GM21528 (cell line): Measurements from ENCODE around the gene GSG1L2.

Experiments used
- ATAC-seq: cut with Tn5 transposase; IDR thresholded peaks from one replicate; pipeline ENCODE4 v1.9.1; 2021; ENCODE audit warnings: mild to moderate bottlenecking, moderate library complexity; ENCODE audit not compliant: unreplicated experiment, low FRiP score

The GSG1L2 gene

DNA sequence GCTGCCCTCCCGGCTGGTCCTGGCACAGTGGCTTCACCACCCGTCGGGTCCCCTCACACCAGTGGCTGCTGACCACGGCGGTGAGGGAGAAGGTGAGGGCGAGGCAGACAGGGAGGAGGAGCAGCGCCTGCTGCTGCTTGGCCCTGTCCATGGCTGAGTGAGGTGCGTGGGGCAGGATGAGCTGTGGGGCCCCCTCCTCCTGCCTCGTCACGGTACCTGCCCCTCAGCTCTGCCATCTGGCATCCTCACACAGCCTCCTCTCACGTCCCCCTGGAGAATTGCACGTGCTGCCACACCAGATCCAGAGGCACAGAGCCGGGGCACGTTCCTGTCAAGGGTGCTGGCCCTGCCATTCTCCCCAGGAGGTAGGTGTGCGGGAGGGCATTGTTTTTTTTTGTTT, at the start of gene GSG1L2:
Gene GSG1L2, minus strand, starts transcription at position 159 of the 400 bp plus-strand sequence. Its CDS starts 8 bp downstream, at position 151.
- ATAC-seq: no peak

GRCh38 chr17:9868552-9868951, 46.7 kb upstream of the GSG1L2 start:
- ATAC-seq: no peak

DNA sequence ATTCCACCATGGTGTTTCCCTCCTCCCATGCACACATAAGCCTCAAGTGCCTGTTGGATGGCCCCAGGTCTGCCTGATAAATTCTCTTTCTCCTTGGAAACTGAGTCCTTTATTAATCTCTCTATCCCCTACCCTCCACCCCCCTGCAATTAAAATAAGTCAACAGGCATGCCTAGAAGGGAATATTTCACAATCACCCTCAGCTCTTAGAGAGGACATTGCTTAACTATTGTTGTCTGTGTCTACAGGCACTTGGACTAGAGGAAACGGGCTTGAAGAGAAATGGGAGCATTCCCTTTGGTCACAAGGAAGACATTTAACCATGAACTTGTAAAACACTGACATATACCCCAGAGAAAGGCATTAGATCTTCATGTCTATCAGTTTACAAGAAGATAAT, 43.7 kb upstream of the GSG1L2 start:
- no peak for ATAC-seq

DNA sequence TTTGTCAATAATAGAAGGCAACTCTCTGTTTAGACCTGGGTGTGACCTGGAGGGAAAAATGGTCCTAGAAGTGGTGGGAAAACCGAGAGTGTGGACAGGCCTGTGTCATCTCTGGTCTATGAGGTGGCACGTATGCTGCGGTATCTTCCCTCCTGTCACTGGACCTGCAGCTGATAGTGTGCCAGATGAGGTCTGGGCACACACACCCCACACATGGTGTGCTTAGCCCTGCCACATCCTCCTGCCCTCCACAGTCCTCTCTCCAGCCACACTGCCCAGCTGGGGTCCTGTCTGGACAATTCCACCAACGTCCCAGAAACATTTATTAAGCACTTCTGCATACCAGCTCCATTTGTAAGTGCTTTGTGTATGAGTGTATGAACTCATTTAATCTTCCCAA, 41.1 kb upstream of the GSG1L2 start:
- no peak for ATAC-seq

DNA sequence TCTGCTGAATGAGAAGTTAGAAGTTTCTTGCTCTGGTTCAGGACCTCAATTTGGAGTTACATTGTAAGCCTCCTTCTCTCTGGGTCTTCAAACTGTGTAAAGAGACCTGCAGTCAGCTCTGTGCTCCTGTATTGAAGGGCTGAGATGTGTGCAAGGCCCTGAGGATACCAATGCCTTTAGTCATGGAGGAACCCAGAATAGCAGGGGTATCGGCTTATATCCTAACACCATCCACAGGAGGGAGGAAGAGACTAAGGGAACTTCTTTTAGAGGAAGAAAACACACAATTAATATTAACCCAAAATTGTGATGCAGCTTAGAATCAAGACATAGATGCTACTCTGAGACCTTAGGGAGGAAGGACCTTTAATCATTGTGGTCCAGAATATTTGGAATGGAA, 40.3 kb upstream of the GSG1L2 start:
- ATAC-seq: no peak

DNA sequence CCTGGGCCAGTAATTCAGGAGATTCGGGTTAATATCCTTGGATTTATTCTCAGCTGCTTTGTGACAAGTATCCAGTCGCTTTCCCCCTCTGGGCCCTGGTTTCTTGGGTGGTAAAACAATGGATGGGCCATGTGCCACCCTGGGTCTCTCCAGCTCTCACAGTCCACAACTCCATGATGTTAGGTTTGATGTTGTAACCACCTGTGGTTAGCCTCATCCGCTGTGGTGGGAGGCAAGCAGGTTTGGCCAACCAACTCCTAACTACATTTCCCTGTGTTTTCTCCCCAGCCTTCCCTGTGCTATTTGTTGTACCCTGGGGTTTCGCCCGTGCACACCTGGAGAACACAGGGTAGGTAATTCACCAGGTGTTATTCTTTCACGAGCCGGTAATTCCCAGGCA, 39.0 kb upstream of the GSG1L2 start:
- no peak for ATAC-seq

GRCh38 chr17:9859781-9860180, 37.9 kb upstream of the GSG1L2 start:
- no peak for ATAC-seq

GRCh38 chr17:9855036-9855435, 33.2 kb upstream of the GSG1L2 start:
- ATAC-seq: no peak

DNA sequence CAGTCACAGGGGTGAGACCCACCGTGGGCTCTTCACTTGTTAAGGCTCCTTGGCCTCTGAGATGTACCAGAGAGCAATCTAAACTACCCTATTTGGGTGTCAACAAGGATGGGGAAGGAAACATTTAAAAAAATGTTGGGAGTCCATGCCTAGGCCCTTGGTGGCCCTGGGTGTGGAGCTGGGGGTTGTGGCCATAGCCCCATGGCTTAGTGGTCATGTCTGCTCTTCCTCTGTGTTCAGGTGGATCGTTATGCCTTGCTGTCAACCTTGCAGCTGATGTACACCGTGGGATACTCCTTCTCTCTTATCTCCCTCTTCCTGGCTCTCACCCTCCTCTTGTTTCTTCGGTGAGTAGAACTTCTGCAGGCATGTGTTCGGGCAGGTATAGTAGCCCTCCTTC, 32.4 kb upstream of the GSG1L2 start:
- ATAC-seq: no peak

DNA sequence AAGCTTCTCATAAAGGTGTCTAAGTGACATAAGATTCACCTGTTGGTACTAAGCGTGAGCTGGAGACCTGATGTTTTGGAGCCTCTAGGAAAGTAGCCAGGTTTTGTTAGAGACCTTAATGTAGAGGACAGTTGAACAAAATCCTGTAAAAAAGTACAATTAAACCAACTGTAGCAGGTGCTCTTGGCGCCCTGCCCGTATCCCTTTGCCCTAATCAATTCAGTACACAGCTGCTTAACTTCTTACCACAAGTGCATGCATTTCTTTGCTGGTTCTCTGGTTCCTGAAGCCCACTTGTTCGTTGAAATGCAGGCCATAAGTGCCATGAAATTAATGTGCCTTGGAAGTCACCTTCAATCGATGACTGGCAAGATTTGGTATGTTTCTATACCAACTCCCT, 28.3 kb upstream of the GSG1L2 start:
- no peak for ATAC-seq

GRCh38 chr17:9845306-9845705, 23.4 kb upstream of the GSG1L2 start:
- no peak for ATAC-seq

GRCh38 chr17:9844153-9844552, 22.3 kb upstream of the GSG1L2 start:
- ATAC-seq: no peak

- ATAC-seq: no peak
Observed at GRCh38 chr17:9843152-9844010, 21.5 kb upstream of the GSG1L2 start.

- no peak for ATAC-seq
Observed at GRCh38 chr17:9842057-9842758, 20.3 kb upstream of the GSG1L2 start.

- ATAC-seq: no peak
Observed at GRCh38 chr17:9839433-9839832, 17.6 kb upstream of the GSG1L2 start.

DNA sequence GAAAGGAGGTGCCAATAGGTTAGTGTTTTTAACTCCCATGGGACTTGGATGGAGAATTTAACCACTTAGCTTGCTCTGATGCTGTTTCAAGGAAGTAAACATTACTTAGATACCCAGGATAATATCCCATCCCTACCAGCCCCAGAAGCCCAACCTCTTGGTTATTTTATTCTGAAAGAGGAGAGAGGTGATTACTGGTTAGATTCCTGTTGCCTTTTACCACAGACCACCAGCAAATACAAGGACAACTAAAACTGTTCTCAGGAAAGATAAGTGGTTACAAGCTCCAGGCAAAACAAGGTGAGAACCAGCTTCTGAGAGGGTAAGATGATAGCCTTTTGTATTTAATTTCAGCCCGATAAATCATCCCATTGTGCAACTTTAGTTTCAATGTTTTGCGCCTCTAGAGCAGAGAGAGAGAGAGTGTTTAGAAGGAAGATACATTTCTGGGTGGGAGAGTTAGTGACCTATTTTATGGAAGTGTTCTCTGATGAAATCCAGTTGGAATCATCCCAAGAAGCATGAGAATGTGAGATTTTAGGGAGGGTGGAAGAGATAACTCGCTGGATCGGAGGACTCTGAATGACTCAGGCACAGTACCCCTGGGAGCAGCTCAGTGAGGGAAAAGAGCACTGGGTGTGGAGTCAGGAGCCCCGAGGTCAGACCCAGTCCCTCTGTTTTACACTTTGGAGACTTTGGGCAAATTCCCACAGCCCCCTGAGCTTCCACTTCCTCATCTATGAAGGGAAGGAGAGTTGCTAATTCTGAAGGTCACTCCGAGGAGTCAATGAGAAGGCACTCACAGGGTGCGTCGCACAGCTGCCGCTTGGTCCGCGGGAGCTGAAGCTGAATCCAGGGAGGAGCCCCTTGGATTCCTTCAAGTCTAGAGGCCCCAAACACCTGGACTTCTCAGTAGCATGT, 15.9 kb upstream of the GSG1L2 start:
- ATAC-seq: no peak

DNA sequence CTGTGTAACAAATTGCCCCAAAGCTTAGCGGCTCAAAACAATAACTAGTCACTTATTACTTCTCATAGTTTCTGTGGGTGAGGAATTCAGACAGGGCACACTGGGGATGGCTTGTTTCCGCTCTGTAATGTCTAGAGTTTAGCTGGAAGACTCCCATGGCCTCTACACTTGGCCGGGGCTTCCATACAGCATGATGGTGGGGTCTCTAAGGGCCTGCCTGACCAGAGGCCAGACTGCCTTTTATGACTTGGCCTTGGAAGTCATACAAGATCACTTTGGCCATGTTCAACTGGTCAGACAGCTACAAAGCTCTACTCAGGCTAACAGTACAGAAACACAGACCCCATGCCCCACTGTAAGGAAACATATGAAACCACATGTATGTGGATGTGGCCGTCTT, 12.0 kb upstream of the GSG1L2 start:
- no peak for ATAC-seq

DNA sequence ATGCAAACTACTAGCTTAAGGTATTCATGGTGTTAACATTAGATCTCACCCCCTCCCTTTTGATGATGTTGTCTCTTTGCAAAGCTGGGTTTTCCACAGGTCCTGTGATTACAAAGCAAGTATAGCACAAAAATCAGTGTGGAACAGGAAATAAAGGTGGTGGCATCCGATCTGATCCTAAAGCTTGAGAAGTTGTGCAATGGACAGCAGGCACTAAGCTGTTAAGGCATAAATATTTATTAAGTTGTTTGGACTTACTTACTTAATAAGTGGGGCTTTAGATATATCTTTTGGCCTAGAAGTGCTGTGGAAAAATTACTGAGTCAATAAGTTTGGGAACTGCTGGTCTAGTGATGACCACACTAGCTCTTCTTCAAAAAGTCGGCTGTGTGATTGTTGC, 8.8 kb upstream of the GSG1L2 start:
- no peak for ATAC-seq

- no peak for ATAC-seq
Observed at GRCh38 chr17:9829343-9829742, 7.5 kb upstream of the GSG1L2 start.

DNA sequence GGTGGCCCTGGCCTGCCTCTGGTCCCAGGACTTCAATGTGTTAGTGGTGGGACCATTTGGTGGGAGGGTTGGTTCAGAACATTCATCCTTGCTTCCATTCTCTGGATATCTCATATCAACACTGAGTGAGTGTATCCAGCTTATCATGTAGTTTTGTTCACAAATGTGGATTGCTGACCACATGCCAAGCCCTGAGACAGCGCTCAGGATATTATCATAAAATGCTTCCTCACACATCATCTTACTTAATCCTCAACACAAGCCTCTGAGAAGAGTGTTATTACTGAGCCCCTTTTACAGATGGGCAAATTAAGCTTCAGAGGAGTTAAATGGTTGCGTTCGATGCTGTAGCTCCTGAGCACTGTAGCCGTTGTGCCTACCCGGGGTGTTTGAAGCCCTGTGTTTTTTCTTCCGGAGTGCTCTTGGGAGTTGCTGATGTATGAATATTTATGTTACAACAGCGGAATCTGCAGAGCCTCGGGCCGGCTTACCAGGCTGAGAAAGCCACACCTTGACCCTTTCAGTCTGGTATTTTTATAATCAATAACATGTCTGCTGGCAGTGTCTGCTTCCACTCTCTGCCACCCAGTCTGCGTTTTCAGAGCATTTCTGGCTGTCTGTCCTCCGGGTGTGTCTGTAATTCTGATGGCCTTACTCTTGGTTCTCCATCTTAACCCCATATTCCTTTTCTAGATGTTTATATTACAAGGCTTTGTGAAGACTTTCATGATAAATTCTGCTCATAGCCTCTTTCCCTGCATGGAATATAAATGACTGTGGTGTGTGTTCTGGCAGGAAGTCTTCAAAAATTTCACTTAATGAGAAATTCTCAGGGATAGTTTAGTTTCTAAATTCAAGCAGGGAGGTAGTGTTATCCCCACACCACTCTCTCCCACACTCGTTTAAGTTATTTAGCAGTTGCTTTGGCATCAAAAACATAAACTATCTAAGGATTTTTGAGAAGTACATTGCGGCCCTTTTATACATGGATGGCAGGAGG, 6.7 kb upstream of the GSG1L2 start:
- no peak for ATAC-seq
